HepG2 (cell line): ENCODE data around the gene ARL5B. TPM values are rescaled to one million over a fixed set of nuclear protein-coding genes. Genes with fewer than 3 reads are reported as not detected.
A peak's percentile ranks its signal among the peaks of the same experiment; 100 is the strongest.

Experiments
- ATAC-seq: fragments of 200-7000 bp; cut with Tn5 transposase; 3 replicates; pipeline ENCODE4 v1.9.1; 2020; ENCODE audit warnings: mild to moderate bottlenecking, moderate library complexity
- BruUV-seq: library from RNA; stranded (reverse); fragments of 400-500 nt; replicated peaks from 2 replicates; lab custom pipeline; 2021; lab: Mats Ljungman, UMichigan
- CTCF ChIA-PET: fragments of 300-600 bp; formaldehyde crosslinking; extraction: SDS; loops from one replicate; lab custom pipeline; 2021; ENCODE audit warnings: low total read pairs, inconsistent platforms, low intra/inter-chr PET ratio; lab: Yijun Ruan, JAX
- POLR2A ChIA-PET: fragments of 350-600 bp; sonication (Branson Sonifier 250); formaldehyde crosslinking; loops from one replicate; lab custom pipeline; 2020; ENCODE audit warnings: antibody characterized with exemption, inconsistent platforms; lab: Yijun Ruan, JAX
- DNase-seq: peaks from one replicate; pipeline ENCODE4 v3.0.0-alpha.2; 2015; ENCODE audit warnings: low spot score
- FAIRE-seq: peaks from 3 replicates; lab custom pipeline; 2011; peaks lifted over from hg19 to GRCh38; lab: Jason Lieb, UNC
- H2AFZ ChIP-seq: one replicate; pipeline ENCODE4 v1.6.1; 2011; ENCODE audit warnings: low read length, inconsistent platforms
- H3K27ac ChIP-seq: fragments of 300-600 bp; 3 replicates; pipeline ENCODE4 v1.8.0; 2011; ENCODE audit warnings: mixed run types, mild to moderate bottlenecking, mixed read lengths, low read length, inconsistent platforms; ENCODE audit not compliant: insufficient read depth; ENCODE audit errors: extremely low read length
- H3K27me3 ChIP-seq, 2 experiments: fragments of 200-600 bp in 1 of 2; 2 replicates in 1 of 2; 3 replicates in 1 of 2; pipeline versions ENCODE4 v1.6.0 to v1.8.0; 2011; ENCODE audit warnings: low read length in 2 of 2, mild to moderate bottlenecking in 2 of 2, moderate library complexity in 2 of 2, inconsistent platforms in 1 of 2; ENCODE audit not compliant: insufficient read depth in 2 of 2, control insufficient read depth in 1 of 2
- H3K36me3 ChIP-seq, 2 experiments: fragments of 200-600 bp in 1 of 2; replicated peaks in 1 of 2; 2 replicates in 1 of 2; 3 replicates in 1 of 2; pipeline versions ENCODE4 v1.5.1 to v1.8.0; 2011; ENCODE audit warnings: low read length in 2 of 2, inconsistent platforms in 1 of 2; ENCODE audit not compliant: insufficient read depth in 2 of 2, control insufficient read depth in 1 of 2
- H3K4me1 ChIP-seq: 2 replicates; pipeline ENCODE4 v1.5.1; 2012; ENCODE audit warnings: low read length, inconsistent platforms; ENCODE audit not compliant: insufficient read depth
- H3K4me2 ChIP-seq: 2 replicates; pipeline ENCODE4 v1.6.0; 2011; ENCODE audit warnings: low read depth, low read length, inconsistent platforms
- H3K4me3 ChIP-seq, 3 experiments: fragments of 200-600 bp in 1 of 3; sonication (generic), shearing (Covaris generic) in 1 of 3; replicated peaks in 1 of 3; 2 replicates each; pipeline ENCODE4 v1.5.1; 2011 to 2016; ENCODE audit warnings: low read length in 3 of 3, inconsistent platforms in 2 of 3, low read depth in 2 of 3, mild to moderate bottlenecking in 2 of 3, control low read depth in 1 of 3, mixed read lengths in 1 of 3; ENCODE audit not compliant: insufficient read depth in 1 of 3
- H3K79me2 ChIP-seq: one replicate; pipeline ENCODE4 v1.6.1; 2011; ENCODE audit warnings: low read length, inconsistent platforms; ENCODE audit not compliant: insufficient read depth
- H3K9ac ChIP-seq: 2 replicates; pipeline ENCODE4 v1.6.0; 2011; ENCODE audit warnings: mild to moderate bottlenecking, low read depth, low read length, inconsistent platforms; ENCODE audit not compliant: insufficient read depth
- H3K9me3 ChIP-seq: 2 replicates; pipeline ENCODE4 v1.5.1; 2012; ENCODE audit warnings: mild to moderate bottlenecking, low read length
- H4K20me1 ChIP-seq: 2 replicates; pipeline ENCODE4 v1.6.0; 2011; ENCODE audit warnings: inconsistent platforms, mild to moderate bottlenecking, low read length, moderate library complexity; ENCODE audit not compliant: insufficient read depth
- AHDC1 ChIP-seq: sonication (generic); formaldehyde crosslinking; IDR thresholded peaks from 2 replicates; pipeline ENCODE4 v1.5.1; 2020; ENCODE audit warnings: mild to moderate bottlenecking, missing genetic modification reagents, borderline replicate concordance
- EP300 ChIP-seq, 3 experiments: sonication (generic) in 1 of 3; formaldehyde crosslinking in 1 of 3; IDR thresholded peaks; 2 replicates each; pipeline versions ENCODE4 v1.5.1 to v1.6.1; 2011 to 2020; ENCODE audit warnings: low read depth in 2 of 3, low read length in 2 of 3, borderline replicate concordance in 1 of 3, improper control_type of control experiment in 1 of 3, mild to moderate bottlenecking in 1 of 3, missing genetic modification reagents in 1 of 3, moderate library complexity in 1 of 3
- MTERF4 ChIP-seq: sonication (generic); formaldehyde crosslinking; IDR thresholded peaks from 2 replicates; pipeline ENCODE4 v1.8.0; 2023; ENCODE audit warnings: mild to moderate bottlenecking, missing genetic modification reagents
- NBN ChIP-seq: fragments of 450-650 bp; conservative IDR thresholded peaks from 2 replicates; pipeline ENCODE4 v1.6.1; 2017
- NCOA1 ChIP-seq: sonication (generic); formaldehyde crosslinking; IDR thresholded peaks from 2 replicates; pipeline ENCODE4 v1.9.0; 2021; ENCODE audit warnings: missing genetic modification reagents
- PAXIP1 ChIP-seq: sonication (generic); formaldehyde crosslinking; conservative IDR thresholded peaks from 2 replicates; pipeline ENCODE4 v1.4.0; 2020; ENCODE audit warnings: mild to moderate bottlenecking, missing genetic modification reagents, moderate library complexity
- RCOR2 ChIP-seq: IDR thresholded peaks from 2 replicates; pipeline ENCODE4 v1.6.1; 2016; ENCODE audit warnings: missing biosample characterization, missing genetic modification reagents
- RFXANK ChIP-seq: IDR thresholded peaks from 2 replicates; pipeline ENCODE4 v1.6.1; 2016
- ZBTB21 ChIP-seq: sonication (generic); formaldehyde crosslinking; IDR thresholded peaks from 2 replicates; pipeline ENCODE4 v1.4.0; 2020; ENCODE audit warnings: missing genetic modification reagents
- ZNF512 ChIP-seq: sonication (generic); formaldehyde crosslinking; IDR thresholded peaks from 2 replicates; pipeline ENCODE4 v1.4.0; 2020; ENCODE audit warnings: mild to moderate bottlenecking, missing genetic modification reagents
- ZNF644 ChIP-seq: IDR thresholded peaks from 2 replicates; pipeline ENCODE4 v1.6.1; 2016; ENCODE audit warnings: low read depth
- ZNF678 ChIP-seq: sonication (generic); formaldehyde crosslinking; IDR thresholded peaks from 2 replicates; pipeline ENCODE4 v1.4.0; 2020; ENCODE audit warnings: mild to moderate bottlenecking, missing genetic modification reagents
- WGBS: methylation state at CpG from one replicate; pipeline ENCODE4 v1.1.6; 2017; ENCODE audit warnings: low lambda C conversion rate; 5-methylcytosine and 5-hydroxymethylcytosine counted together
- in situ Hi-C: cut with HindIII; loops from 2 replicates; pipeline ENCODE4 v1.10.0; 2017; ENCODE audit warnings: low pct_unique_long_range_greater_than_20kb; ENCODE audit not compliant: extremely low pct_ligation_motif_present
- intact Hi-C: fragments of 100-400 bp; cut with micrococcal nuclease; formaldehyde crosslinking; loops from one replicate; pipeline ENCODE4 v1.10.0; 2022; ENCODE audit not compliant: unreplicated experiment
- polyA plus RNA-seq, 8 experiments: library from polyadenylated mRNA; depleted of rRNA in 3 of 8; stranded (reverse) in 7 of 8; unstranded in 1 of 8; fragments of >200 nt; fragmentation: Illumina TruSeq in 4 of 8; extraction: Trizol in 4 of 8; gene quantifications; 2 replicates each; pipeline versions ENCODE4 v1.2.1 to v1.2.3, GENCODE V29; 2011 to 2016; ENCODE audit warnings: low read depth in 4 of 8, missing spikeins in 1 of 8, mixed read lengths in 1 of 8; ENCODE audit not compliant: insufficient read depth in 1 of 8
- total RNA-seq, 5 experiments: library from RNA; depleted of rRNA; stranded (reverse); fragments of >200 nt; fragmentation: Illumina TruSeq; extraction: Trizol; gene quantifications; 2 replicates each; pipeline ENCODE4 v1.2.3, GENCODE V29; 2016; ENCODE audit warnings: low read depth in 1 of 5

ARL5B gene
- total and polyA plus RNA-seq, 2 of the 13 experiments (the other 11 are each of a cell fraction or from before 2014, with no cell fraction given), result 26.6 to 32.7 TPM

GRCh38 chr10:18615618-18616017 is 43.6 kb upstream of the ARL5B start:
- Histone ChIP-seq H3K9ac (no peak overlapping the region), H3K27me3 (no peaks in the 10 kb centered on the region), H3K36me3 (peaks cover 1 to 4% of the 10 kb centered on the region in 2 experiments; a peak in 1 of 5 replicates), H3K9me3 (no peaks in the 10 kb centered on the region), H4K20me1 (no peaks in the 10 kb centered on the region), H3K27ac (peak overlapping the region; percentile 24), H3K4me3 (no peak overlapping the region), H2AFZ (no peak overlapping the region), H3K79me2 (no peaks in the 10 kb centered on the region), H3K4me1 (peaks cover 50% of the 10 kb centered on the region), H3K4me2 (no peak overlapping the region)
- ATAC-seq (peak; percentile 92), DNase-seq (peak; percentile 90), FAIRE-seq (peak; percentile 59)
- POLR2A ChIA-PET, result interaction anchor here (0.8 to 0.9 kb wide), 2 partner anchors 12 to 43 kb away, joined by 3 to 6 read pairs; no protein-coding TSS in a partner anchor
- CTCF ChIA-PET, result no interaction called here
- WGBS, result 26% methylated on average over 4 of the region's 4 CpGs
- BruUV-seq, result no TSS peak
- intact Hi-C loops, result no loop called here
- in situ Hi-C loops, result no loop called here
- no peak for TF ChIP-seq ZNF512
- TF ChIP-seq MTERF4, result no peak
- TF ChIP-seq ZBTB21 (CRISPR knock-in tag), result peak; percentile 84
- TF ChIP-seq ZNF678, result no peak
- TF ChIP-seq AHDC1 (CRISPR knock-in tag), result peak; percentile 58; the same call in 1 of the 2 replicates
- peak in 1 of 2 experiments; percentile 57; a peak in 1 of 4 replicates for TF ChIP-seq EP300 (IDR thresholded peaks at IDR 0.05; ENCODE audit: low read depth in 2 of 2, low read length in 2 of 2)
- TF ChIP-seq EP300 (CRISPR knock-in tag; IDR thresholded peaks at IDR 0.05; ENCODE audit: borderline replicate concordance), result 0 out of 2 replicates have a peak, but pooled peaks have one; percentile 30
- 0 out of 2 replicates have a peak, but pooled peaks have one; percentile 27 for TF ChIP-seq RCOR2 (CRISPR knock-in tag)
- peak; percentile 75 for TF ChIP-seq ZNF644
- no peak for TF ChIP-seq RFXANK (CRISPR knock-in tag)
- TF ChIP-seq NBN, result no peak
- no peak for TF ChIP-seq NCOA1 (CRISPR knock-in tag)
- TF ChIP-seq PAXIP1 (CRISPR knock-in tag), result peak; percentile 76
